OCI-LY3 (cell line): ENCODE data around the gene S100A4.

ENCODE experiments used
- CTCF ChIP-seq: fragments of 200-600, 300-600 bp; sonication (generic); IDR thresholded peaks from 2 replicates; pipeline ENCODE4 v1.5.1; 2014; ENCODE audit warnings: antibody characterized with exemption, low read length, low read depth
- EZH2phosphoT487 ChIP-seq: fragments of 200-600 bp; shearing (Covaris generic); IDR thresholded peaks from 2 replicates; pipeline ENCODE4 v1.6.1; 2018; ENCODE audit warnings: antibody characterized with exemption, mixed run types, low read depth

GRCh38 chr1:153538315-153538821 is 7.2 kb downstream of the S100A4 start:
- TF ChIP-seq CTCF (no peak), EZH2phosphoT487 (no peak)
